Measurements from ENCODE around the gene GHITM.

GRCh38 chr10:84188815-84189214 is 49.5 kb downstream of the GHITM start:
- no peak for TF ChIP-seq CTCF (IDR thresholded peaks at IDR 0.05)
- no peak for TF ChIP-seq ZFX (IDR thresholded peaks at IDR 0.05; ENCODE audit: borderline replicate concordance)

Measured in 22Rv1 (cell line).